Retinal pigment epithelial cell (primary cell): ENCODE results near the gene GALNT5.

ENCODE experiments used
- DNase-seq: peaks from one replicate; pipeline ENCODE4 v3.0.0-alpha.2; 2010; ENCODE audit warnings: low read depth
- H3K4me3 ChIP-seq: 2 replicates; pipeline ENCODE4 v1.5.1; 2011; ENCODE audit warnings: mild to moderate bottlenecking, low read length, control low read depth, moderate library complexity
- CTCF ChIP-seq: conservative IDR thresholded peaks from 2 replicates; pipeline ENCODE4 v1.5.1; 2011; ENCODE audit warnings: low read depth, low read length, control low read depth, inconsistent platforms

The GALNT5 gene

GRCh38 chr2:157238296-157238695 lies 19.2 kb upstream of the GALNT5 start:
- no peak overlapping the region for H3K4me3 ChIP-seq
- no peak for DNase-seq
- TF ChIP-seq CTCF: no peak

- no peak for TF ChIP-seq CTCF
- no peak overlapping the region for H3K4me3 ChIP-seq
- DNase-seq: no peak
Measured at GRCh38 chr2:157244691-157245090, 12.8 kb upstream of the GALNT5 start.

GRCh38 chr2:157245144-157245840 lies 12.2 kb upstream of the GALNT5 start:
- no peak overlapping the region for H3K4me3 ChIP-seq
- DNase-seq: no peak
- TF ChIP-seq CTCF: no peak

- no peak overlapping the region for H3K4me3 ChIP-seq
- TF ChIP-seq CTCF: no peak
- peak; percentile 54 for DNase-seq
Measured at GRCh38 chr2:157245846-157246764, 11.4 kb upstream of the GALNT5 start.

GRCh38 chr2:157246765-157247407 lies 10.6 kb upstream of the GALNT5 start:
- DNase-seq: no peak
- H3K4me3 ChIP-seq: no peak overlapping the region
- no peak for TF ChIP-seq CTCF

GRCh38 chr2:157250836-157251235 lies 6.7 kb upstream of the GALNT5 start:
- TF ChIP-seq CTCF: no peak
- DNase-seq: no peak
- no peak overlapping the region for H3K4me3 ChIP-seq
